Testis (tissue), 2 donors: ENCODE data around the gene PNPO.

Source experiments
- CTCF ChIP-seq, 3 experiments: fragments of 450-650 bp in 2 of 3; fragments of 200-600 bp in 1 of 3; sonication (generic) in 1 of 3; IDR thresholded peaks; one replicate each; pipeline ENCODE4 v1.5.1; 2016 to 2019; ENCODE audit warnings: antibody characterized with exemption in 3 of 3, mild to moderate bottlenecking in 2 of 3, moderate library complexity in 1 of 3
- POLR2A ChIP-seq: fragments of 450-650 bp; IDR thresholded peaks from one replicate; pipeline ENCODE4 v1.6.1; 2017; ENCODE audit warnings: antibody characterized with exemption, mild to moderate bottlenecking, moderate library complexity

- no peak for TF ChIP-seq POLR2A
- no peak for TF ChIP-seq CTCF (IDR thresholded peaks at IDR 0.05)
Measured at GRCh38 chr17:47927821-47928400, 13.5 kb upstream of the PNPO start.
